Posterior cingulate gyrus (tissue), 11 donors: ENCODE results near the gene ATAD1.

ENCODE experiments used
- DNase-seq, 10 donors: peaks; one replicate each; pipeline versions ENCODE4 v3.0.0 to v3.0.0-alpha.2; 2020 to 2021; ENCODE audit warnings: mixed read lengths in 3 of 10
- intact Hi-C: fragments of 100-400 bp; cut with DNase I; formaldehyde crosslinking; loops from one replicate; pipeline ENCODE4 v1.15.1; 2023

ATAD1 gene

DNA sequence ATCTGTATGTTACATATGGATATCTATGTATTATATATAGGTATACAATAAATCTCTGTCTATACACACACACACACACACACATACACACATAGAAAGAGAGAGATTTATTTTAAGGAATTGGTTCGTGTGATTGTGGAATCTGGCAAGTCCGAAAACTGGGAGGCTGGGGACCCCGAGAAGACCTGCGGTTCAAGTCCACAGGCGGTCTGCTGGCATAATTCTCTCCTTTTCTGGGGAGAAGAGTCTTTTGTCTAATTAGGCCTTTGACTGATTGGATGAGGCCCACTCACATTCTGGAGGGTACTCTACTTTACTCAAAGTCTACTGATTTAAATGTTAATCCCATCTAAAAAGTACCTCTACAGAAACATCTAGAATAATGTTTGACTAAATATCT is 93.2 kb downstream of the ATAD1 start:
- no peak for DNase-seq
- intact Hi-C loops: loop anchor here (1.0 kb wide), 1 partner anchor 39 kb away; no protein-coding TSS in a partner anchor

DNA sequence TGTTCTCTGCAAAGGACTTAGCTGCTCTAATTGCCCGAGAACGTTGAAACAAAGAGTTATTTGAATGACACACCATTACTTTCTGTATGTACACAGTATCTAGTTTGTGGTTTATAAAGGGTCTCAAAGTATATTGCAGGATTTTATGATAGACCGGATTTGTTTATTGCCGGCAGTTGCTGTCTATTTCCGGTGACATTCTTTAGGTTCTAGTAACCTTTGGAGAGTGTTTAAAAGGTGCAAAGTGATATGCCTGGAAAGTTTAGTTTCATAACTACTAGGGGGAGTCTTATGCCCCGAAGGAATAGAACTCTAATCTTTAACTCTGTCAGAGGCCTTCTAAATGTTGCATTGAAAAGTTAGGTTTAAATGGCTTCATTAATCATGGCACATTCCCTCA is 94.5 kb downstream of the ATAD1 start:
- no peak for DNase-seq
- intact Hi-C loops: no loop called here

DNA sequence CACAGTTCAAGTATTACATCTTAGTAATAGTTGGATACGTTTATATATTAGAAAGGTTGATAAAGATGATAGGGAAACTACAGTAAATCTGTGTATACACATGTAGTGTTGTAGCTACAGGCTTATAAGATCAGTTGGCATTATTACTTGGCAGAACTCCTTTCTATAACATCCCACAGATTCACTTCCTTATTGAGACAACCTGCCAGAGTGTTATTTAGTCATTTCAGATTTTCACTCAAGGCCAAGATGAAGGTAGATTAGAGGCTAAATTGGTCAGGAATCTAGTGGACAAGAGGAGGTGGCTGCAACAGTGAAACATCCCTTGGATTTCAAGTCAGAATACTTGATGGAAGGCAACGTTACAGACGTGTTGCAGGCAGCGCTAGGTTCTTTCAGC is 95.3 kb downstream of the ATAD1 start:
- intact Hi-C loops: no loop called here
- no peak for DNase-seq

DNA sequence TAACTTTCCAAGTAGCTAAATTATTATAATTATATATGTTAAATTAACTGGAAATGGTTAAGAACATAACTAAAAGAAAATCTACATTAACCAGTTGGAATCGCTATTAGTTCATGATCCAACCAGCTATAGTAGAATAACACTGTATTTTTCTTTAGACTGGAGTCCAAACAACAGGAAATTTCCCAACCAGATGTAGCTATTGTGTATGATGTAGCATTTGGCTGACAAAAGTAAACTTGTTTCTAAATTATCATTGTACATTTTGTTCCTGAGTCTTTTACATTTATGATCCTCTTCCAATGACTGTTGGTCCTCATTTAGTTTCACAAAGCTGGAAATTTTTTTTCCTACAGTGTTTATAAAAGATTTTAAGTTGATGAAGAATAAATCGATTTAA is 96.2 kb downstream of the ATAD1 start:
- intact Hi-C loops: no loop called here
- no peak for DNase-seq

DNA sequence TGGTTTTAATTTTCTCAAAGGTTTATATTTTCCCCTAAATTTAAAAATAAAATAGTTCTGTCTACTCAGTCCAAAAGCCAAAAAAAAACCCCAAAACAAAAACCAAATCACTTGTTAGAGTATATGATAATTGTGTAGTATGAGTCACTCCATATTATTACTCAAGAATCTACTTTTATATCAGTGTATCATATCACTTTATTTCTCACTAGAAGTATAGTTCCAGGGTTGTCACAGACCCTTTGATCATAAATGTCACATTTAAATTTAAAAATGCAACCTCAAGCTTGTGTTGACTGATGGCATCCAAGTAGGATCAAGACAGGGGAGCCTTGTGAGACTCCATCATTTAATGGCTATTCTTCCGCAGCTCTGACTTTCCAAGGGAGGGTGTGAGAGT is 97.4 kb downstream of the ATAD1 start:
- intact Hi-C loops: no loop called here
- no peak for DNase-seq

DNA sequence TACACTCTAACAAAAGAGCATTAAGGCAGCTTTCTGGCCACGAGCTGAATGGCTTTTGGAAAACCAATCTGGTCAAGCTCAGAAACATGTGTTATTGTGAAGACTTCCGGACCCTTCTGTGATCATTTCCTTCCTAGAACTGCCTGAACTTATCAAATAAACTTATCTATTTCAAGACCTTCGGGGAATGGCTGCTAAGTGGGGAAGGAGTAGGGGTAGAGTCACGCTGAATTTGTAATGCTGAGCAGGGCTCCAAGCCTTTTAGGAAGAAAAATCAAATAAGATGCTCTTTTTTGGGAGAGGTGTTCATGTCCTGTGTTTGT is 101.7 kb downstream of the ATAD1 start:
- intact Hi-C loops: no loop called here
- DNase-seq: no peak

DNA sequence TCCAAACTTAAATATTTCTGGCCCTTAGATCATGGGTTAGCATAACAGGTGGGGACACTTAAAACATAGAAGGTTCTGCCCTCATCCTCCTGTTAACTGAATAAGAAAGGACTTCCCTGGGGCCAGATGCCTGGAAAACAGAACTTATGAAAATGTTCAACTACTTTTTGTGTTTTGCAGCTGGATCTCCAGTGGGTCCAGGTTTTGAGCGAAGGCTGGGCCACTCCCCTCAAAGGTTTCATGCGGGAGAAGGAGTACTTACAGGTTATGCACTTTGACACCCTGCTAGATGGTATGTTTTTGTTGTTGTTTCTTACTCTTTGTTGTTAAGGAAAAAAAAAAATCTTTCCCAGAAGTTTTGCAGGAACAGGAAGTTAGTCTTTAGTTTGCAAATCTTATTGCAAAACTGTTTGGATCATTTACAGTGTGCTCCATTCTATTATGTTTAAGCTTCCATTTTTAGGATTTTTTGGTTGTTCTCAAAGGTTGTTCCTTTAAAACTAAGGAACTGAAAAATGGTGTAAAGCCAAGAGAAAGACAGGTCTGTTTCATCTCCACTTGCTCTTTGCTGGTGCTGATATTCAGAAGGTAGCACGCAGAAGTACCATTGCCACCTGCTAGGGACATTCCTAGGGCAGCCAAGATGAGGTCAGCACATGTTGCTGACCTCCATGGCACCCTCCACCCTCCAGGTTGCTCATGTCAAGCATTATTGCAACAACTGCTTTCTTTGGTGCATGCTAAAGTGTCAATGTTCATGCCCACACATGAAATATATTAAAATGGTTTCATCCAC is 102.3 kb downstream of the ATAD1 start:
- DNase-seq: no peak
- intact Hi-C loops: no loop called here

DNA sequence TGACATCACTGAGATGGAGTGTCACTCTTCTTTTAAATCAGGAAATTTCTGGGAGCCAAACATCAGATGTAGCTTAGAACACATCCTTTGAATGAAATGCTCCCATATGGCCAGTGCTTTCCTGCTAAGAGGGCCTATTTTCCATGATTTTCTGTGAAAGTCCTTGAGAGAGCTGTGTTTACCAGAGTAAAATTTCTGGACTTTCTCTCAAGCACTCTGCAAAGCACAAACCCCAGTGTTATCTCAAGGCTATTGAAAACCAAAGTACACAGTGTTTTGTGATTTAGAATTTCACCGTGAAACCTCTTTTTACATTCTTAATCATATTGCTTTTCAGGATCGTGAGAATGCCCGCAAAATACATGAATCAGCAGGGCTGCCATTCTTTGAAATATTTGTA is 104.3 kb downstream of the ATAD1 start:
- DNase-seq: no peak
- intact Hi-C loops: no loop called here

DNA sequence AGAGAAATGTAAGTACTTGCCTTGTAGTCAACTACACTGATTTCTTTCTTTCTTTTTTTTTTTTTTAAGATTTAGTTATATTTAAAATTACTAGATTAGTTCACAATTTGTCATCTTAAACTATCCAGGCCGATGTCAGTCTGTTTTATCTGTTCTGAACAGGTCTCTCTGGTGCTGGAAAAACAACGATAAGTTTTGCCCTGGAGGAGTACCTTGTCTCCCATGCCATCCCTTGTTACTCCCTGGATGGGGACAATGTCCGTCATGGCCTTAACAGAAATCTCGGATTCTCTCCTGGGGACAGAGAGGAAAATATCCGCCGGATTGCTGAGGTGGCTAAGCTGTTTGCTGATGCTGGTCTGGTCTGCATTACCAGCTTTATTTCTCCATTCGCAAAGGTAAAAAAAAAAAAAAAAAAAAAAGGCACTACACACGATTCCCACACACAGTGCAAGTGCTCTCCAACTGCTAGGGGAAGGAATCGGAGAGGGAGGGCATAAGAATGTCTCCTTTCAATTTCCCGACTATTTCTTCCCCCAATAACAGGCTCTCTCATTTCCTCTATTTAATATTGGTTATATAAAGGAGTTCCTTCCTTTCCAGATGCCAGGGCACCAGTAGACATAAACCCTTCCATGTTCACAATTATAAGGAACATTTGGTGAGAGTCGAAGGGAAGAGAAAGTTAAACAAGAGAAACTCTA is 105.0 kb downstream of the ATAD1 start:
- no peak for DNase-seq
- intact Hi-C loops: no loop called here

DNA sequence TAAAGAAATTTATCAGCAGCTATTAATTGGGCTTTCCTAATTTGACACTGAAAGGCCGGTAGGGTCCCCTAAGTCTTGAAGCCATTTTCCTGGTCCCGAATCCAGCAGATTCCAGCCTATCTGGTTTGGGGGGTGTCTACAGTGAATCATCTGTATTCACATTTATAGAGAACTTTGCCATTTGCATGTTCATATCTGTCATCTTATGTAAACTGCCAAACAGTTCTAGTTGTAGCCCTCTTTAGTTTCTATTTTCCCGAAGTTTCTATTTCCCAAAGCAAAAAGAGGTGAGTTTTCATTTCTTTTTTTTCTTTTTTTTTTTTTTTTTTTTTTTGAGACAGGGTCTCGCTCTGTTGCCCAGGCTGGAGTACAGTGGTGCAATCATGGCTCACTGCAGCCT is 110.8 kb downstream of the ATAD1 start:
- intact Hi-C loops: no loop called here

DNA sequence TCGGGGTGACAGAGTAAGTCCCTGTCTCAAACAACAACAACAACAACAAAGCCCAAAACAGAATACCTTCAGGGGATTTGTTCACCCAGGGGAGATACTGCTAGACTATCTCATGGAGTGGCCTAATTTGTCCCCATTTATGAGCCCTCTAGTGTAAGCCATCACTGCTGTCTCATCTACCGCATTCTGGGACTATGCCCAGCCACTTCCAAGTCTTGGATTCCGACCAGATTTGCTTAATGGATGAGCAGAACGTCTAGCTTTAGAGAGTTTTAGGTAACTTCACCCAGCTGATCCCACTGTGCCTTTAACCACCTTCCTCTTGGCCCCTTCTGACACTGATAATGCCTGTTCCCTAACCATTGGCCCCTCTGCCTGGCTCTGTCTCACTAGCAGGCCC is 111.3 kb downstream of the ATAD1 start:
- DNase-seq: no peak
- intact Hi-C loops: no loop called here

More for the DNA sequence above, 110.8 kb downstream of the ATAD1 start:
- no peak for DNase-seq

DNA sequence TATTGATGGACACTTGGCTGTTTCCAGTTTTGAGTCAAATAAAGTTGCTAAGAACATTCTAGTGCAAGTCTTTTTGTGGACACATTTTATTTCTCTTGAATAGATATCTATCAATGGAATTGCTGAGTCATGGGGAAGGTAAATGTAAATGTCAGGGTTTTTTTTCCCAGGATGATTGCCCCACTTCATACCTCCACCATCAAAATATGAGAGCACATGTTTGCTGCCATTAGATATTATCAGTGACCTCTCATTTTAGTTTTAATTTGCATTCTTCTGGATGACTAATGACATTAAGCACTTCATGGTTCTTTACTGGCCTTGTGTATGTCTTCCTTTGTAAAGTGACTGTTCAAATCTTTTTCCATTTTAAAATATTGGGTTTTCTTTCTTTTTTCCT is 112.7 kb downstream of the ATAD1 start:
- intact Hi-C loops: no loop called here
- DNase-seq: no peak

DNA sequence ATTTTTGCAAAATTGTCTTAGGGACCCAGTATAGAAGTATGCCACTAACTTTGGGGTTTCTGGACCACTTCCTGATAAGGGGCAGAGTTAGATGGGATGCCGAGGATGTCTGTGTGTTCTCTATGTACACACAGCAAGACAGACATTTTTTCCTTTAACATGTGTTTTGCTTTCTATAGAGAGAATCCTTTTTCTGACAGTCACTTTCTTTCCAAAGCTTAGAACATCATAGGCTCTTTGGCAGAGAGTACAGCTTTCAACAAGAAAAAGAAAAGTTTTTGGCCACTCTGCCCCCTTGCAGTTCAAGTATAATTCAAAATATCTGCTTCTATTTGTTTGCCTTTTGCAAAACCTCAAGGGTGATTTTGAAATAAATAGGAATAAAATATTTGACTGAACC is 114.3 kb downstream of the ATAD1 start:
- DNase-seq: no peak
- intact Hi-C loops: no loop called here

DNA sequence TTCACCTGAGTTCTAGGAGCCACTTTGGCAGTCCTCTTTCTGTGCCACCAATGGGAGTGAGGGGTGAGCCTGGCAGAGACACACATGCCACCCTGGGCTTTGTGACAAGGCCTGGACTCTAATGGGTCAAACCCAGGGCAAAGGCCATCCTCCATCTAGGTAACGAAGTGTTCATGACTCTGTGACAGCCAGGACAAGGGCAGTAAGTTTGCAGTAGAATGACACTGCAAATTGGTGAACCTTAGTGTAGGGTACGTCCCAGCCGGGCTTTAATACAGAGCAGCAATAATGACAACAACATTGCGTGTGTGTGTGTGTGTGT is 115.1 kb downstream of the ATAD1 start:
- intact Hi-C loops: no loop called here
- no peak for DNase-seq

DNA sequence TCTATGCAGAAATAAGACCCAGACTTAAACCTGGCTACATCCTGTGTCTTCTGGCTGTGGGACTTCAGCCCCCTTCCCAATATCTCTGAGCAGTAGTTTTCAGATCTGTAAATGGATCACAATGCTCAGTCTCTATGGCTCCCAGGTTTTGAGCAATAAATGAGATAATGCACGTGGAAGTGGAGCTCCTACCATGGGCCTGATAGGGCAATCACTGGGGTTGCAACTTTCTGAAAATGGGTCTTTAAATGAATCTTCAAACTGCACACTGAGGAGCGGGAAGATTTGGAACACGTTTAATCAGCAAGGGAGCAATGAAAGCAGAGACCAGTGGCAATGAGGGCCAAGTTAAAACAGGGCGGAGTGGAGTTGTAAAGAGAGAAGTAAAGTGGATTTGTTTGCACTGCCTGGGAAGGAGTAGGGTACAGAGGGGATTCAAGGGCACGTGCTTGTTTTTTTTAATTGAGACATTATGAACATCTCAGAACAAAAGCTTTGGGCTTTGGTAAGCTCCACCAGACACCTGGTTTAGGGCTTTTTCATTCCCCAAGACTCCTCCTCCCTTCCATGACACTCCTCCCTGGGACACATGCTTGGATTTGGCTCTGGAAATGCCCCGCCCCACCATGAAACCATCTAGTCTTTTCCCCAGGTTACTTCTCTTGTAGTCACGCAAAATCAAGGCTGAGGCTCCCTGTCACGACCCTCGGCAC is 115.6 kb downstream of the ATAD1 start:
- DNase-seq: no peak
- intact Hi-C loops: no loop called here
